Lower leg skin (tissue), 3 donors: Measurements from ENCODE around the gene C1orf52.

Experiments used
- CTCF ChIP-seq, 3 donors: fragments of 450-650 bp; IDR thresholded peaks; one replicate each; pipeline ENCODE4 v1.5.1; 2016; ENCODE audit warnings: antibody characterized with exemption in 3 of 3, mild to moderate bottlenecking in 3 of 3, moderate library complexity in 2 of 3
- POLR2A ChIP-seq, 2 donors: fragments of 450-650 bp; IDR thresholded peaks; one replicate each; pipeline ENCODE4 v1.6.1; 2016 to 2017; ENCODE audit warnings: antibody characterized with exemption in 2 of 2, mild to moderate bottlenecking in 1 of 2, moderate library complexity in 1 of 2

GRCh38 chr1:85267313-85267712 lies 7.9 kb upstream of the C1orf52 start:
- TF ChIP-seq CTCF (IDR thresholded peaks at IDR 0.05) = no peak
- TF ChIP-seq POLR2A (IDR thresholded peaks at IDR 0.05) = no peak
